ENCODE results near the gene TBXAS1. TPM values are rescaled to one million over a fixed set of nuclear protein-coding genes. Genes with fewer than 3 reads are reported as not detected.

TBXAS1 gene
- total RNA-seq, 1 donor from 2014 or later: 3.8 TPM

- Histone ChIP-seq H3K9me3 (no peaks in the 10 kb centered on the region), H3K36me3 (peaks cover 3 to 16% of the 10 kb centered on the region in 2 donors), H3K4me3 (no peak overlapping the region), H3K4me1 (peaks cover 0 to 9% of the 10 kb centered on the region in 2 donors), H3K27me3 (no peaks in the 10 kb centered on the region), H3K27ac (no peak overlapping the region)
- no peak for TF ChIP-seq CTCF (IDR thresholded peaks at IDR 0.05)
- no peak for DNase-seq (ENCODE audit: low spot score in 2 of 2)
- intact Hi-C loops (cut with DNase I): no loop called here
Measured at GRCh38 chr7:140048138-140048537, 219.1 kb downstream of the TBXAS1 start.

- Histone ChIP-seq H3K36me3 (peaks cover 3 to 16% of the 10 kb centered on the region in 2 donors), H3K27me3 (no peaks in the 10 kb centered on the region), H3K4me3 (no peak overlapping the region), H3K27ac (peak overlapping the region in 1 of 2 donors; percentile 43), H3K9me3 (no peaks in the 10 kb centered on the region), H3K4me1 (peaks cover 0 to 9% of the 10 kb centered on the region in 2 donors)
- intact Hi-C loops (cut with DNase I): no loop called here
- no peak for DNase-seq (ENCODE audit: low spot score in 2 of 2)
- no peak for TF ChIP-seq CTCF (IDR thresholded peaks at IDR 0.05)
Measured at GRCh38 chr7:140048989-140049338, 219.9 kb downstream of the TBXAS1 start.

DNA sequence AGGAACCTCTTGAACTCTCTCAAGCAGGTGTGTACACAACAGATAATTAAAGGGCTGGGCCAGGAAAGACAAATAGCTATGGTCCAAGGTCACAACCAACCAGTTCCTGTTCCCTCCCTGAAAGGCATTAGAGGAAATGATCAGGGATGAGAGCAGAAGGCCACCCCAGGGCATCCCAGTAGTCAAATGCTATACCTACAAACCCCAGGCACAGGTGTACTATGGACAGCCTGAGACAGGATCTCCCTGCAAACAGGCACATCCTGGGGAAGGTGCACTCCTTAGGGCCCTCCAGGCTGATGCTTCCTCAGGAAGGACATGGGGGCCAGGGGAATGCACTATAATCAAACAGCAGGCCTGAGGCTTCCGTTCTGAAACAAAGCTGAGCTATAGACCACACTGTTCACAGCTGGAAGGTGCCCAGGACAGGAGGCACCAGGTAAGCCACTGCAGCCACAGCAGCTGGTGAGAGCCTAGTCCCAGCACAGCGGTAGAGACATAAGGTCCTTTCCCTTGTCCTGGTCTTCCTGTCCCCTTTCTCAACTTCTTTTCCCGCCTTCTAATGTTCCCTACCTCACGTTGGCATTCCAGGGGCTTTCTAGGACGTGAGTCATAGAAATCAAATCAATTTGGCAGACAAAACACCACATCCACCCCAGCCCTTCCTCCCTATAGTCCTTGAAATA lies 220.4 kb downstream of the TBXAS1 start:
- peak overlapping the region in 1 of 2 donors; percentile 43 for H3K27ac ChIP-seq
- DNase-seq (ENCODE audit: low spot score in 2 of 2): no peak
- H3K27me3 ChIP-seq: no peaks in the 10 kb centered on the region
- no peak for TF ChIP-seq CTCF (IDR thresholded peaks at IDR 0.05)
- intact Hi-C loops (cut with DNase I): no loop called here
- peaks cover 0 to 9% of the 10 kb centered on the region in 2 donors for H3K4me1 ChIP-seq
- H3K4me3 ChIP-seq: no peak overlapping the region
- H3K9me3 ChIP-seq: no peaks in the 10 kb centered on the region
- H3K36me3 ChIP-seq: peaks cover 3 to 16% of the 10 kb centered on the region in 2 donors

DNA sequence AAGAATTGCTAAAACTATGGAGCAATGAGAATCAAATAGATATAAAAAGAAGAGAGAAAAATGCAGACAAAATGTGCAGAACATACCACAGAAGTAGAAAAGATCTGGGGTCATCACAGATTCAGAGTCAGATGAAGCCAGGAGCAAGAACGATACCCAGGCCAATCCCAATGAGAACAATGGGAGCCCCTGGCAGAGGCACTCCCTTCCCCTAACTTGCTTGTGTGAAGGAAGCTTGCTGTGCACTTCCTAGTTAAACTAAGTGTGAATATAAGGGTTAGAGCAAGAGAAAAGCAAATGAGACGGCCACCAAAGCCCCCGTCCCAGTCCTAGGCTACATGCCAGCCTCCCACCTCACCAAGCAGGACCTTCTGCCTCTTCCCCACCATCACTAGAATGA lies 221.0 kb downstream of the TBXAS1 start:
- Histone ChIP-seq H3K4me3 (no peak overlapping the region), H3K4me1 (peaks cover 0 to 9% of the 10 kb centered on the region in 2 donors), H3K27ac (peak overlapping the region in 1 of 2 donors; percentile 43), H3K36me3 (peaks cover 3 to 13% of the 10 kb centered on the region in 2 donors), H3K27me3 (no peaks in the 10 kb centered on the region), H3K9me3 (no peaks in the 10 kb centered on the region)
- DNase-seq (ENCODE audit: low spot score in 2 of 2): no peak
- intact Hi-C loops (cut with DNase I): no loop called here
- no peak for TF ChIP-seq CTCF (IDR thresholded peaks at IDR 0.05)

GRCh38 chr7:140051820-140052219 lies 222.8 kb downstream of the TBXAS1 start:
- H3K9me3 ChIP-seq: no peaks in the 10 kb centered on the region
- H3K4me1 ChIP-seq: peaks cover 0 to 7% of the 10 kb centered on the region in 2 donors
- H3K27me3 ChIP-seq: no peaks in the 10 kb centered on the region
- intact Hi-C loops (cut with DNase I): no loop called here
- DNase-seq (ENCODE audit: low spot score in 2 of 2): no peak
- H3K27ac ChIP-seq: no peak overlapping the region
- peaks cover 0 to 6% of the 10 kb centered on the region in 2 donors for H3K36me3 ChIP-seq
- TF ChIP-seq CTCF (IDR thresholded peaks at IDR 0.05): no peak
- no peak overlapping the region for H3K4me3 ChIP-seq
